GM21447 (cell line): ENCODE data around the gene ADAMTS2.
"Not testable (repeated sequence)": the region's sequence is repeated elsewhere in the genome, so short reads cannot be mapped to it uniquely, and the experiment has no call there.

ENCODE experiments used
- ATAC-seq: cut with Tn5 transposase; IDR thresholded peaks from one replicate; pipeline ENCODE4 v1.9.1; 2021; ENCODE audit not compliant: unreplicated experiment

The ADAMTS2 gene

GRCh38 chr5:179221196-179221876 lies 123.9 kb downstream of the ADAMTS2 start:
- no peak for ATAC-seq

DNA sequence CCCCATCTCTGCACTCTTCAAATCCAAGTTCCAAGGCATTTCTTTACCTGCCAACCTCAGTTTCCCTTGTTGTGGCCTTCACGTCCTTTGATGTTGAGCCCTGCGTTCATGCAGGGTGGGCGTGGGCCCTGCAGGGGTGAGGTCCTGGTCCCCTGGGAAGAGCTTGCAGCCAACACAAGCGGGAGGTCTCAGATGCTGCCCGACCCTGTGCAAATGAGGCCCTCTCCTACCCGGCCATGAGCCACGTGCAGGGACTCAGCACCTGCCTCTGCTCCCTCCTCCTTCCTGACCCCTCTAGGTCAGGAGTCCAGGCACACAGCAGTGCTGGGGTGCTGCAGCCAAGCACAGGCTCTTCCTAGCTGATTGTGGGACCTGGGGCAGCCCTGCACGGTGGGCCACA lies 124.5 kb downstream of the ADAMTS2 start:
- no peak for ATAC-seq

GRCh38 chr5:179219661-179220620 lies 125.3 kb downstream of the ADAMTS2 start:
- no peak for ATAC-seq

GRCh38 chr5:179218943-179219330 lies 126.3 kb downstream of the ADAMTS2 start:
- ATAC-seq, result no peak

DNA sequence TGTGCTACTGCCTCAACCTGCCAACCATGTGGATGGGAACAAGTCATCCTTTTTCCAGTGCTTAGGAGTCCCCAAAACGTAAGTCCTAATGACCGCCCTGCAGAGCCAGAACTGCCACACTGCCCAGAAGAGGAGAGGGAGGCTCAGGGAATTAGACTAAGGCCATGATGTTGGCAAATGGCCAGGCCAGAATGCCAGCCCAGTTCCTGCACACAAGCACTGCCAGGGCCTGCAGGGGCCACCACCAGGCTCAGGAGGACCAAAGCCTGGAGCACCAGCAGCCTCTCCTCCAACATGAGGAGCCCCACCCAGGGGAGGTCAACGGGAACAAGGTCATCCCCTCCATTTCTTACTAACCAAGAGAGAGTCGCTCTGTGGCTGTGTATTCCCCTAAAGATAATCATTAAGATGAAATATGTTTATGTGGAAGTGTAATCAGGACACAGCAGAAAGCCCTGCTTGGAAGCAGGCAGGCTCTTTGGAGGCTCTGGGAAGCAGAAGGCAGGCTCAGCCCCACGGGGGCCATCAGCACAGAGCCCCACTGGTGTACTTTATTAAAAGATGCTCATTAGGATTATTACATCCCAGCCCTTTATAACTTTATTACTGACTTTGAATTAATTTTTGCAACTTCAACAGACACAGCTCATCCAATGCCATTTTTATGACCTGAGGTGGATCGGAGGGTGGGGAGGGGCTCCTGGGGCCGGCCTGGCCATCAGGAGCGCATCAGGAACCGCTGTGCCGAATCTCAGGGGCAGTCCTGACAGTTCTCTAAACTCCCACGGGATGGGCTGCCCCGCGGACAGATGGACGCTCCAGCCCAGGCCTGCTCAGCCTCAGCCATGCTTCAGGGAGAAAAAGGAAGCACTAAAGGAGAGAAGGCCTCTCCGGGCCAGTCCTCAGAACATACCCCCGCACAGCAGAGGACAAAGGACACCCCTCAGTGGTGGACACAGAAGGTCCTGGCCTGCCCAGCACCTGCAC lies 127.0 kb downstream of the ADAMTS2 start:
- no peak for ATAC-seq

DNA sequence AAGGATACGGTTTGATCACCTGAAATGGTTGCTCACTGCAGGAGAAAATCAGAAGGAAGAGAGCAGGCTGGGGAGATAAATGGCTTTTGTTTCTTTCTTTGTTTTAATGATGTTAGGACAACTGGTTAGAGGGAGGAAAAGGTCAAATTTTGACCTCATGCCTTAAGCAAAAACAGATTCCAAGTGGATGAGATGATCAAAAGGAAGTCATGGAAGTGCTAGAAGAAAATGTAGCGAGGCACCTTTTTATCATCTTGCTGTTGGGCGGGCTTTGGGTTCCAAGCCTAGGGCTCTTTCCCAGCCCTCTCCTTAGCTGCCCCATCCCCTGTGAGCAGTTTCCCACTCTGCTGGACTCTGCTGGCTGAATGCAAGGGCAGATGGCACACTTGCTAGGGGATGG lies 127.9 kb downstream of the ADAMTS2 start:
- ATAC-seq, result no peak

DNA sequence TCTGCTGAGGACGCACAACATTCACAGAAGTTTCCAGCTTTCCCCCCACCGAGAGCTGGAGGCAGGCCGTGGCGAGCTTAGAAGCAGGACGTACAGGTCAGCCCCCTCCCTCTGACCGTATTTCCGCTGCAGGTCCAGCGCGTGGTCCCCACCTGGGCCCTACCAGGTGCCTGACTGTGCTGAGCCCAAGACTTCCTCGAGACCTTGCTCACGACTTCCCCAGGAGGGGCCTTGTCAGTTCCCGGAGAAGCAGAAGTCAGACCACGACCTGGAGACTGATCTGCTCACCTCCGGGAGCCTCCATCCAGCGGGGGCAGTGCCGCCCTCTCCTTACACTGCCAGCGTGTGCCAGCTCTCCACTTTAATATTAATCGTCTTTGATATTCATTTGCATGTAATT lies 128.9 kb downstream of the ADAMTS2 start:
- ATAC-seq, result not testable (repeated sequence)

GRCh38 chr5:179215576-179215975 lies 129.7 kb downstream of the ADAMTS2 start:
- ATAC-seq, result no peak

- ATAC-seq, result no peak
Observed at GRCh38 chr5:179214678-179215077, 130.6 kb downstream of the ADAMTS2 start.

DNA sequence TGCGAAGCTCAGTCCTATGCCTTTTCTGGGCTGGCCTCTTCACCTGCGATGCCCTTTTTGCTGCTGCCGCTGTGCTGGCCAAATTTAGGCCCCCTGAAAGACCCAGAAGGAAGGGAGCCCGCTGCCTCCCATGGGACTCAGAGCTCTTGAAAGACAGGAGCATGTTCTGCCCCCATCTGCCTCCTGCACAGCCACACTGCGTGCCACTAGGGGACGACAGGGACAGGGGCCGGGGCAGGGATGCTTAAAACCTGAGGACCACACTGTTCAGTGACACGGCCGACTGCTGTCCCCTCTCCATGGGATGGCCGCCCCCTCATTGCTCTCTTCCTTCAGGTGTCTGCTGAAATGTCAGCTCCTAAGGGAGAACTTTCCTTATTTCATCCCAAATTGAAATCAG lies 132.4 kb downstream of the ADAMTS2 start:
- ATAC-seq, result no peak

DNA sequence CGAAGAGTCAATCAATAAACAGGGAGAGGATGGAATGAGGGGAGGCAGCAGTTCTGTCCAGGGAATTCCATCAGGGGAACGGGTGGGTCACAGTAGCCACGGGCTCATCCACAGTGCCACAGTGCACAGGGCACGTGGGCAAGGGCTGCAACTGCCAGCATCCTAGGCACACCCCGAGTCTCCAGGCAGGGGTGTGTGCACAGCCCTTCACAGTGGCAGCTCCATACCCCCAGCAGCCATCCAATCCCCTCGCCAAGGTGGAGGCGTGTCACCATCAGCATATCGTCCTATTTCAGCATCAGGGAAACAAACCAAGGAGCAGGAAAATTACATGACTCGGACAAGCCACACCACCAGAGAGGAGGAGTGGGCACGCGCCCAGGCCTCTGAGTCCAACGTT lies 133.6 kb downstream of the ADAMTS2 start:
- ATAC-seq, result no peak

DNA sequence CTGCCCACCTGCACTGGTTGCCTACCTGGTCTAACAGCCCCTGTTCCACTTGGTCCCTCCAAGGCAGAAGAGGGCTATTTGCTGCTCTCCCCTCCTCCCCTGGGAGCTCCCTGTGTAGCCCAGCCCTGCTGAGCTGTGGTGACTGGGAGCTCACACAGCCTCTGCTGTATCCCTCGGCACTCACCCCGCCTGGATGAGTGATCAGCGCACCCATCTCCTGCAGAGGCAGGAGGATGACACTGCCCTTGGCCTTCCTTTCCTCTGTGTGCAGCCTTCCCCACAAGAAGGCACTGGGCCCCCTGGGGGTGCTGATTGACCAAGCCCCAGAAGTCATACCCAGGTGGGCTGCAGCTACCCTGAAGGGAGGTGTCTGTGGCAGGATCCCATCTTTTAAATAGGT lies 134.2 kb downstream of the ADAMTS2 start:
- no peak for ATAC-seq

DNA sequence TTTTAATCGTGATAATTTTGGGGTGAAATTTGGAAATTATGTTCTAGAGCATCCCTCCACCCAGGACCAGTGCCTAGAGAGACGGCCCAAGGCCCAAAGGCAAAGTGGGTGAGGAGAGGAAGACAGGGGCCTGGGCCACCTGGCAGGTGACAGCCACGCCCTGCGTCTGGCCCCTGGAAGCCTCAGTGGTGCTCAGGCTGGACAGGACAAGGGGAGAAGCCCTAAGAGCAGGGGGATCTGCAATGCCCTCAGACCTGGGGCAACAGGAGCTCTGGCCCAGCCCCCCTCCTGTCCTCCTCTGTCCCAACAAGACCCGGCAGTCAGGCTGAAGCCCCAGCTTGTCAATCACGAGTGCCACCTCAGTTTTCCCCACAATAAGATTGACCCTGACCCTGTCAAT lies 134.8 kb downstream of the ADAMTS2 start:
- ATAC-seq, result no peak

DNA sequence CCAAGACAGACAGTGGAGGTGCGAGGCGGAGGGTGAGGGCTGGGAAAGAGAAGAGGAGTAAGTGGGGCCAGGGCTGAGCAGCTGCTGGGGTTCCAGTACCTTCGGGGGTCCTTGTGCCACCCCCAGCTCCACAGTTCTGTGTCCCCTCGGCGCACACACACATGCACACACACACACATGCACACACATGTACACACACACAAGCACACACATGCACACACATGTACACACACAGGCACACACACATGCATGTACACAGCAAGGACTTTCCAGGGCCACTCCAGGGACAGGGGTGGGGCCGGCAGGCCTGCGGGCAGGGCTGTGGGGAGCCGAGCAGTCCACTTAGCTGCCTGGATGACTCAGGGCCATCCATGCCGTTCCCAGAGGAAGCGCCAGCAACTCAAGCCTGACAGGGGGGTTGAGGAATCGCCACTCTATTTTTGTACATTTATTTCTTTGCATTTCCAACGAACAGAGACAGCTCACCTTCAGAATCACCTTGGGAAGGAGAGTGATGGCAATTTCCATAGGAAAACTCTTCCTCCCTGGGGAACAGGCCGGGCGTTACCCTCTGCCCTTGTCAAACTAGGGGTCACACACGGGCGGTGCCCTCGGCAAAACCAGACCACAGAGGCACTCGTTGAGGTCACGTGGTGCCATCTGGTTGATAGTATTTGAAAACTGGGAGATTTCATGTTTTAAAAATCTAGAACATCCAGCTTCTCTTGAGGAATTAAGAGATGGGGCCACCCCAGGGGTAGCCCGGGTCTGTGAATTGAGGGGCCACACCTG lies 135.7 kb downstream of the ADAMTS2 start:
- ATAC-seq, result no peak

- no peak for ATAC-seq
Observed at GRCh38 chr5:179208706-179209358, 136.4 kb downstream of the ADAMTS2 start.

DNA sequence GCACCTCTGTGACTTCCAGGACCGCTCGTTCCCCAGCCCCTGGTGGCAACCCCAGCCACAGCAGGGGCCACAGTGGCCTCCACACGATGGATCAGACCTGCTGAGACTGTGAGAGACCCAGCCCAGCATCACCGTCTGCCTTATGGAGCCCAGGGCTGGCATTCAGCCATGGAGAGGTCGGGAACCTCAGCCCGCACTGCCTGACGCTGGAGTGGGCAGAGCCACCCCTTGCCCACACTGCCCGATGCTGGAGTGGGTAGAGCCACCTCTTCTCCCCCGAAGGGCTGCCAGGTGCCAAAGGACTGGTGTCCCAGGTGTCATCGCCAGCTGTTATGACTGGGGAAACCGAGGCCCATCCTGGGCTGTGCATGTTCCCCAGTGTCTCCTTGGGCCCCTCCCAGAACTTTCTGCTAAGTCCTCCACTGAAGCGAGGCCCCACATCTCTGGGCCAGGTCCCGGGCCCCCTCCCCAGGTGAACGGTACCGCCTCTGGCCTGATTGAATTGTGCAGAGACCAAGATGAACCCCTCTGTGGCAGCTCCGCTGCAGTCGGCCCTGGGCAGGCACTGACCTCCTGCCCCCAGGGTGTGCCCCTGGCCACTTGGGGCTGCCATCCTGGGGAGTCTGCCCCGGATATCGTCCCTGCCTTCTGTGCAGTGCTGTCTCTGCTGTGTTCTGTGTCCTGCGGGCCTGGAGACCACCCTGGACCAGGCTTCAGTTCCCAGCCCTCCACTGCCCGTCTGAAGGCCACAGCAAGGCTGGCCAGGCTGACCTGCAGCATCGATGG lies 137.1 kb downstream of the ADAMTS2 start:
- no peak for ATAC-seq

- ATAC-seq, result no peak
Observed at GRCh38 chr5:179207470-179207869, 137.8 kb downstream of the ADAMTS2 start.

DNA sequence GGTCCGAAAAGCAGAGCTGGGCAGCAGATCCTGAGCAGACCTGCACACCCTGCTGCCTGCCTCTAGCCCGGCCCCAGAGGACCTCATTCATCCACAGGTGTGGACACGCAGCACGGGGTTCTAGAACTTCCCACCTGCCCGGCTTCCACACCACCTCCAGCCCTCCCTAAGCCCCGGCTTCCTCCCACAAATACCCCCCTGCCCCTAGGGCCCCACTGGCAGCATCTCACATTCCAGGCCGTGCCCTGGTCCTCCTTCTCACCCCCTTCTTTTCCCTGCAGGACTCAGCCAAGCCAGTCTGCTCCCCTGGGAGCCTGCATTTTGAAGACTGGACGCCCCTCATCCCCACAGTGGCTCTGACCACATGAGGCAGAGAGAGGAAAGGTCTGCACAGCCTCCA lies 138.9 kb downstream of the ADAMTS2 start:
- no peak for ATAC-seq

- no peak for ATAC-seq
Observed at GRCh38 chr5:179205277-179205676, 140.0 kb downstream of the ADAMTS2 start.
